ENCODE measurements around the gene KLHL41. TPM values are rescaled to one million over a fixed set of nuclear protein-coding genes. Genes with fewer than 3 reads are reported as not detected.

The KLHL41 gene
- not detected for polyA plus RNA-seq (2012; ENCODE audit: insufficient read depth, insufficient read length)

DNA sequence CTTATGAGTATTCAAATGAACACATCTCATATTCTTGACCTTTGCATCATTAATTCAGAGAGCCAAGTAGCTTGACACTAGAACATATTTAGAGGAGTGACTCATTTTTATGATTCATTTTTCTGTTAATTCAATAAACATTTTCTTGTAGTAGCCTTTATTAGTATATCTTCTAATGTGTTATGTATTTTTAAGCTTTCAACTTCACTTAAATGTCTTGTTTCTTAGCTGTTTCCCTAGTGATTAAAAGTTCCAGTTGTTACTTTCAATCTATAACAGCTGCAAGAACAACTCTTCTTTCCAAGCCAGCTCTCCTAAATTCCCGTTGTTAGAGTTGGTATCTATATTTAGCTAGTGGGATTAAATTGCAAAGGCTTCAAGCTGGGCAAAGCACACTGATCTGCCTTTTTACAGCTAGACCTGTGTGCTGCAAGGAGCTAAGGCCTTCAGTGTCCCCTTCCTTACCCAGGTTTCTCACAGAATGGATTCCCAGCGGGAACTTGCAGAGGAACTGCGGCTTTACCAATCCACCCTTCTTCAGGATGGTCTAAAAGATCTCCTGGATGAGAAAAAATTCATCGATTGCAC, at the start of gene KLHL41:
Gene KLHL41 (plus strand): TSS at position 405 of the 588 bp plus-strand sequence. CDS start 77 bp downstream, at position 482.
- H3K4me3 ChIP-seq (ENCODE audit: low read length), result no peak within 1 kb of the TSS
- no peak for DNase-seq (ENCODE audit: low read depth, low spot score)

DNA sequence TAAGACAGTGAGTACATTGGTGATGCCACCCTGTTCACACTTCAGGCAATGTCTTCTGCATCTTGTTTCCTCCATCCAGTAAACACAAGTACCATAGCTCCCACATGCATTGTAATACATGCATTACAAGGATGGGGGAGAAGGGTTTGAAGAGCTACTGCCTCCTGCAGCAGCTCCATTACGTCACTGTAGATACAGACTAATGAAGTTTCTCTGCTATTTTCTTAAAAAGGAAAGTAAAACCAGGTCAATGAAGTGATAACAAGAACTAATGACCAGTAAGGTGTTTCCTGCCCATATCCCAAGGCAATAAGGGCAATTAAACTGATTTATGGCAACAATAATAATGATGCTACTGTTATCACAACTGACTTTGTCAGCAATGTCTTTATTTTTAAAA, 48.4 kb upstream of the KLHL41 start:
- no peak for DNase-seq (ENCODE audit: low read depth, low spot score)
- H3K4me3 ChIP-seq (ENCODE audit: low read length), result no peak overlapping the region

DNA sequence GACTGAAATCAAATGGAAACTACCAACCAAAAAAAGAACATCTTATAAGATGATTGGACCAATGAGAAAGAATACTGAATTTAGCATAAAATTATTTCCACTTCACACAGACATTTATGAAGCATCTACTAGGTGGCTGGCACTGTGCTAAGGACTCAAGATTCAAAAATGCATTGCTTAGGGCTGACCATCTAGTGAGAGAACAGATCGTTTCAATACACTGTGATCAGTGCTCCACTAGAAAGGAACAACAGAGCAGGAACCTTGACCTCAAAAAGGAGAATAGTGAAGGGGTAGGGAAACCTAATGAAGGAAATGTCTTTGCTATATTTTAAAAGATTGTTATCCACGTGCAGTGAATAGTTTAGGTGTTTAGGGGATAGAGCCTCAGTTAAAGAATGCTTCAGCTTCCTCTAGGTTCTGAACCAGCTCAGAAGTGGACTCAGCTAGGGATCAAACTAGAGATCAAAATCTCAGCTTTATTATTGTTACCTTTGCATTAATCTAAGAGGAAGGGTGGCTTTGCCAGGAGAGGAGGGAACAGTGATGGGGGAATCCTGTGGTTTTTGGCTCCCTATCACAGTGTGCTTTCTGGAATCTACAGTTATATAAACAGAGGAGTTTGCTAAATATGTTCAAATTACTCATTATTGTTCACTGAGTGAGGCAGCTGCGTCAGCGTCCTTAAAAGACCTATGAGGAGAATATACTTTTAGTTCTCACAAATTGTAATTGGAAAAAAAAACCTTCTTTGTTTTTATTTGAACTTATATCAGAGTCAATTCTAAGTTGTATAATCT, 46.4 kb upstream of the KLHL41 start:
- DNase-seq (ENCODE audit: low read depth, low spot score), result no peak
- H3K4me3 ChIP-seq (ENCODE audit: low read length), result no peak overlapping the region

DNA sequence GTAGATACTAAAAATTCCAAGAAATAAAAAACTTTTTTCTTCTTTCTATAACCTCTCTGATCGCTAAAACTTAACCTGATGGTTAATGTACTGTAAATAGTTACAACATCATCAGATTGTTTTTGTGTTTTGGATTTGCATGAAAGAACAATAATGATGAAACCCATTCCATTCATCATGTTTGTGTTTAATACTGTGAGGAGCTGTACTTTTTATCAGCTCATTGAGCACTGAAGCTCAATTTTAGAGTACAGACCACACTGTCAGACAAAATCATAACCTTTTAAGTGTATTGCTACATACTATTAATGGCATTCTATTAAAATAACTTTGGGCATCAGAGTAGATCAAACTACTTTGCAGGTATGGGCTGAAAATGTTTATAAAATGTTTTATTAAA, 45.0 kb upstream of the KLHL41 start:
- no peak for DNase-seq (ENCODE audit: low read depth, low spot score)
- H3K4me3 ChIP-seq (ENCODE audit: low read length), result no peak overlapping the region

DNA sequence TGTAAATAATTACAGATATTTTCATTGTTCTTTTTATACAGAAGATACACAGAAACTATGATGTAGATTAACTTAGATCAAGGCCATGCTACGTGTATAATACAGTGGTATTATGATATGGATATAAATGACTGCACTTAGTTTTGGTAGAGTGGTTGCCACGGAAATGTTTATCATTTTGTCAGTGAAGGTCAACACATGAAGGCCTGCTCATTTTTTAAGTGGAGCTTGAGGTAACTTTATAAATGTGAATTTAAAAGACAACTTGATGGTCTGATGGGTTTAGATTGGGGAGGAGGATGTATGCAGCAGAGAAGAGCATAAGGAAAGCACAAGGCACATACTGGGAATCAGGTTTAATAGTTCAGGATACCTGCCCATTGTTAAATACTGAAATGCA, 44.6 kb upstream of the KLHL41 start:
- no peak overlapping the region for H3K4me3 ChIP-seq (ENCODE audit: low read length)
- no peak for DNase-seq (ENCODE audit: low read depth, low spot score)

DNA sequence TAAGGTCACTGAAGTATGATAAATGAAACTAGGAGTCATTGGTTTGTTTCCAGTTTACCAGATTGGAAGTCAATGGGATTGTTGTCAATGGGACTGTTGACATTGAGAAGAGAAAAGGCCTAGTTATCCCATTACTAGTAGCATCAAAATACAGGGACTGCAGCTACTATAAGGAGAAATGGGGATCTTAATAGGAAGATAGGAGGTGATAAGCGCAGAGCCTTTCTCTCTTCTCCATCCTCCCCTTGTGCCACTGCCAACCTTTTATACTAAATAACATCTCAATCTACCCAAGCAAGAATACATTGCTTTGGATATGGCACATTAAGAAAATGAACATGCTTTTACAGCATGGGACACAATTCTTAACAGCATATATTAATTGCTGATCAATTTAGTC, 40.7 kb upstream of the KLHL41 start:
- no peak overlapping the region for H3K4me3 ChIP-seq (ENCODE audit: low read length)
- no peak for DNase-seq (ENCODE audit: low read depth, low spot score)

DNA sequence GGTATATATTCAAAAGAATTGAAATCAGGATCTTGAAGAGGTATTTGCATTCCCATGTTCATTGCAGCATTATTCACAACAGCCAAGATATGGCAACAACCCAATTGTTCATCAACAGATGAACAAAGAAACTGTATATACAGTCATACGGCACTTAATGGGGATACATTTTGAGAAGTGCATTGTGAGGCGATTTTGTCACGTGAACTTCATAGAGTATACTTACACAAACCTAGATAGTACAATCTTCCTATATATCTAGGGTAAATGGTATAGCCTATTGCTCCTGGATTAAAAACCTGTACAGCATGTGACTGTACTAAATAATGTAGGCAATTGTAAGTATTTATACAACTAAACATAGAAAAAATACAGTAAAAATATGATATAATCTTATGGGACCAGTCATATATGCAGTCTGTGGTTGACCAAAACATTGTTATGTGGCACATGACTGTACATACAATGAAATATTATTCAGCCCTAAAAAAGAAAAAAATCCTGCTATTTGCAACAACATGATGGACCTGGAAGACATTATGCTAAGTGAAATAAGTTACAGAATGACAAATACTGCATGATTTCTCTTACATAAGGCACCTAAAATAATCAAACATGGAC, 39.4 kb upstream of the KLHL41 start:
- no peak overlapping the region for H3K4me3 ChIP-seq (ENCODE audit: low read length)
- DNase-seq (ENCODE audit: low read depth, low spot score), result no peak

DNA sequence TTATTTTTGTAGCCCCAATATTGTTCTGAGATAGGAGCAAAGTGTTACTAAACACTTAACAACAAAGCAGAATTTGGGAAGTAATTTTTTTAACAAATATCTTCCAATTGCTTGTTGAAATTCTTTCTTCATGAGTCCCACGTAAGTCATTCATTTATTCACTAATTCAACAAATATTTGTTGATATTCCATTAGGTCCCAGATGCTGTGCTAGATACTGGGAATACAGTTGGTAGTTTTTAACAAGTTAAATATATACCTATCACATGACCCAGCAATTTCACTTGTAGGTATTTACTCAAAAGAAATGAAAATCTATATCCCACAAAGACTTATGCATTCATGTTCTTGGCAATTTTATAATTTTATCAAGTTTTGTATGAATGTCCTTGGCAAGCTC, 37.3 kb upstream of the KLHL41 start:
- H3K4me3 ChIP-seq (ENCODE audit: low read length), result no peak overlapping the region
- no peak for DNase-seq (ENCODE audit: low read depth, low spot score)

DNA sequence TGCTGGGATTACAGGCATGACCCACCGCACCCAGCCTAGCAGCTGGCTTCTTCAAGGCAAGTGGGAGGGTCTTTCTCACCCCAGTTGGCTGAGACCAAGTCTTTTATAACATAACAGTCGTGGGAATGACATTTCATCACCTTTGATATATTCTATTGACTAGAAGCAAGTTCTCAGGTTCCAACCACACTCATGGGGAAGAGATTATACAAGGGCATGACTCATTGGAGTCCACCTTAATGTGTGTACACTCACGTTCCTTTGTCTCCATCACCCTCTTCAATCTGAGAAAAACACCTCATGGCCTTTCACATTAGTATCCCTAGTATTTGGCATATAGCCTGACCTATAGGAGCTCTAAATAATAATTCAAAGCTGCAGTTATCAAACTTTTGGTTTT, 33.0 kb upstream of the KLHL41 start:
- no peak overlapping the region for H3K4me3 ChIP-seq (ENCODE audit: low read length)
- no peak for DNase-seq (ENCODE audit: low read depth, low spot score)

DNA sequence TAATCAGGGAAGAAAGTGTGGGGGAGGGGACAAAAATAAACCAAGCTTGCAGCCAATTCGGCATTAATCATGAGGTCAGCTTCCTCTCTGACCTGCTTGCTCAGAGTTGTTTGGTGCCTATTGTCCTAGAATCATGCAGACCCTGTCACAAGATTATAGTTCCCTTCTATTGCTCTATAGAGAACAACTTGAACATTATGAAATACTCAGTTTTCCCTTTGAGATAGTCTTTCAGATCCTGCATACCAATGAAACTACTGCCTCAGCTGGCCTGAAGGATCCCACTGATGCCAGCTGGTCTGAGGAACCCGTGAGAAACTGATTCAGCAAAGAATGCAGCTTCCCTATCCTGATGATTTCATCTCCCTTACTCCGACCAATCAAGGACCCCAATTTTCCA, 31.2 kb upstream of the KLHL41 start:
- no peak overlapping the region for H3K4me3 ChIP-seq (ENCODE audit: low read length)
- DNase-seq (ENCODE audit: low read depth, low spot score), result no peak

DNA sequence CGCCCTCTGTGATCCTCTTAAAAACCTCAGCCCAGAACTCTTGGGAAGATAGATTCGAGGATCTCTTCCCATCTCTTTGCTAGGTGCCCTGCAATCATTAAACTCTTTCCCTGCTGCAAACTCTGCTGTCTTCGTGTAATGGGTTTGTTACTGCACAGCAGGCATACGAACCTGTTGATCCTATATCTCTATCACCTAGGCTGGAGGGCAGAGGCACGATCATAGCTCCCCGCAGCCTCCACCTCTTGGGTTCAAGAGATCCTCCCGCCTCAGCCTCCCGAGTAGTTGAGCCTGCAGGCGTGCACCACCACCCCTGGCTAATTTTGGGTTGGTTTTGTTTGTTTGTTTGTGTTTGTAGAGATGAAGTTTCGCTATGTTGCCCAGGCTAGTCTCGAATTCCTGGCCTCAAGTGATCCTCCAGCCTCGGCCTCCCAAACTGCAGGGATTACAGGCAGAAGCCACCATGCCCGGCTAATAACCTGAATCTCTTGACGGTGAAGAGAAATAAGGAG, 30.7 kb upstream of the KLHL41 start:
- peak overlapping the region; percentile 71 for H3K4me3 ChIP-seq (ENCODE audit: low read length)
- no peak for DNase-seq (ENCODE audit: low read depth, low spot score)

DNA sequence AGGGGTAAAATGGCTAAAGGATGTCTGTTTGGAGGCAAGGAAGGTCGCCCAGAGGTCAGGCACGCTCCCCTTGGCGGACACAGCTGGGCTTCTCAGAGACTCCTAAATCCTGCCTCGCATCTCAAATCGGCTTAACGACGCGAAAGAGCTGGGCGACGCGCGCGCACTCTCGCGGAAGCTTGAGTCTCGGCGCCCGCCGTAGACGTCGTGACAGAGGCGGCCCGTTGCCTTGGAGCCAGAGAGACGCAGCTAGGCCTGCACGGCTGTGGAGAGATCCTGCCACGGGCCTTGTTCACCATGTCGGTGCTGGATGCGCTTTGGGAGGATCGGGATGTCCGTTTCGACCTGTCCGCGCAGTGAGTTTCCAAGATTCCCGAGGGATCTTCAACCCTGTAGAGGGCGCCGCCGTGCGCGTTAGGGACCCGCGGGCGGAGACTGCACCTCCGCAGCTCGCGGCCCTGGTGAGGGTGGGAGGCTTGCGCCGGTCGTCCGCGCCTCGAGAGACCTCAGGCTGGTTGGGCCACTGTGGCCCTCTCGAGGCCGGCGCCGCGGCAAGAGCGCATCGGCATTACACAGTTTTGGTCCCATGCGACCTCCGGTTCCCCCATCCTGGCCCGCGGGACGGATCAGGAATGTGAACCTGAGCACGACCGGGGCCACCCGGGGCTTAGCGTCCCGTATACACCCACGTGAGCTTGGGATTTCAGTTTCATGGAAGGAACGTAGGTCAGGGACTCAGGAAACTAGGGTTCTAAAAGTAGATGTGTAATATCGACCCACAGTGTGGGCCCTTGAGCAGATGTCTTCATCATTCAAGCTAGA, 30.0 kb upstream of the KLHL41 start, which contains the start of gene BBS5:
Gene BBS5 (plus strand): TSS at position 238 of the 822 bp plus-strand sequence. CDS start 60 bp downstream, at position 298.
- peak within 1 kb of the TSS; percentile 71 for H3K4me3 ChIP-seq (ENCODE audit: low read length)
- DNase-seq (ENCODE audit: low read depth, low spot score), result peak; percentile 62

DNA sequence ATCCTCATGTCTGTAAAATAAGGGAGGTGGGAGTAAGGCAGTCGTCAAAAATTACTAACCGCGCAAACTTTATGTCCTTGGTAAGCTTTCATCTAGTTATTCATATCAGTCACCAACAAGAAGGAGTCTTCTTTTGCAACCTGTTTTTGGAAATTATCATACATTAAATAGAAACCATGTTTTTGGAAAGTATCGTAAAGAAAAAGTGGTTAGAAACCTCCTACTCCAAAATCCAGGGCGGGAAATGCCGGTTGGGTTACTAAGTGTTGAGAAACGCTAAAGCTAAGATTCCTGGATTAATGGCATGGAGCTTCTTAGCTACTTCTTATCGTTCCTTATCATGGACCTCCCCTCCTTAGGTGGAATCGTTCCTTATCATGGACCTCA, 29.4 kb upstream of the KLHL41 start:
- DNase-seq (ENCODE audit: low read depth, low spot score), result no peak
- peak overlapping the region; percentile 71 for H3K4me3 ChIP-seq (ENCODE audit: low read length)

DNA sequence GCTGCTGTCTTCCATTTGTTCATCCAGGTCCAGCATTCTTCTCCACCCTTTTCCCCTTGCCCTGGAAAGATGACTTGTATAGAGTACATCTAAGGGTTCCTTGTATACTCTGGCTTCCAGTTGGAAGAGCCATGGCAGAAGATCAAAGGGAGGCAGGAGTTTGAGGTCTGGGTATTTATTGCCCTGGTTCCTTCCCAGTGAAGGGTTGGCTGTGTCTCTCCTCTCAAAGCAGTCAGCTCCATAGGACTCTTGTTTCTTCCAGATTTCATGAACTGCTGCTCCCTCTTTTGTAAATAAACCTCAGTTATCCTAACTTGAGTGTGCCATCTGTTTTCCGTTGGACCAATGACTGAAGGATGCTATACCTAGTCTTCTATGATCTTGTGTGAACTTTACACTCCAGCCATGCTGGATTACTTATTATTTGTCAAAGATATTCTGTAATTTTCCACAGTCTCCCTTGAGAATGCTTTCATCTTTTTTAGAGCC, 23.8 kb upstream of the KLHL41 start:
- no peak for DNase-seq (ENCODE audit: low read depth, low spot score)
- no peak overlapping the region for H3K4me3 ChIP-seq (ENCODE audit: low read length)

DNA sequence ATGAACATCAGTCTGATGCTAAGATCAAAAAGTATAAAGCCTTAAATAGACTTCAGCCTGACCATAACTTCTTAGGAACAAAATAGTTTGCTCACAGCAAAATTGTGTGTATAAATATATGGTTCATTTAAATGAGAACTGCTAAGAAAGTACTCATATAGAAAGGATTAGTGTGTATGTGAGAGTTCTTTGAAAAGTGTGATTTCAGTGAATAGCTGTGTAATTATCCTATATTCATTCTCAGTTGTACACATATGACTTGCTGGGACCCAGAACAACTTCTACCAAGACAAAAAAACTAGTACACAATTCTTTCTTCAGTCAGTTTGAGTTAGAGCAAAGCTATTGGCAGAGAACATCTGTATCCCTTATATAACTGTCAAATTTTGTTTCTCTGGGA, 23.0 kb upstream of the KLHL41 start:
- DNase-seq (ENCODE audit: low read depth, low spot score), result no peak
- no peak overlapping the region for H3K4me3 ChIP-seq (ENCODE audit: low read length)

DNA sequence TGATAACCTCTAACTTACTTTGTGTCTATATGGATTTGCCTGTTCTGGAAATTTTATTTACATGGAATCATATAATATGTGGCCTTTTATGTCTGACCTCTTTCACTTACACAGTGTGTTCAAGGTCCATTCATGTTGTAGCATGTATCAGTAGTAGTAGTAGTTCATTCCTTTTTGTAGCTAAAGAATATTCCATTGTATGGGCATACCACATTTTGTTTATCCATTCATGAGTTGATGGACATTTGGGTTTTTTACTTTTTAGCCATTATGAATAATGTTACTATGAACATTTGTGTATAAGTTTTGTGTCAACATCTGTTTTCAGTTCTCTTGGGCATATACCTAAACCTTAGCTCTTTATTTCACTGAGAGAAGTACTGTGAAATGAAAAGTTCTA, 18.7 kb upstream of the KLHL41 start:
- no peak for DNase-seq (ENCODE audit: low read depth, low spot score)
- no peak overlapping the region for H3K4me3 ChIP-seq (ENCODE audit: low read length)

DNA sequence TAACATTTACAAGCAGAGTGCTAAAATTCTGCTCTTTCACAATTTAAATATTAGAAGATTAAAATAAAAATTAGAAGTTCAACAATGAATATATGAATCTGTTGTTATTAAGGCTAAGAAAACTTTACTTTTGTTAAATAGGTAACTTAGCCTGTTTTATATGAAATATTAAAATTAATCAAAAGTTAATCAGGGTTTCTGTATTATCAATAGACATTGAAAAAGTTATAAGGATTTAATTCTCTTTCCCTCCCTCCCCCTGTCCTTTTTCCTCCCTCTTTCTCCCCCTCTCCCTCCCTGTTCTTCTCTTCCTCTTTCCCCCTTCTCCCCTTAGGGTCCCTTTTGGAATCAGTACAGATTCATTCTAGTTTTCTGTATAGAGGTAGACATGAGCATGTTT, 18.1 kb upstream of the KLHL41 start:
- no peak overlapping the region for H3K4me3 ChIP-seq (ENCODE audit: low read length)
- DNase-seq (ENCODE audit: low read depth, low spot score), result no peak

DNA sequence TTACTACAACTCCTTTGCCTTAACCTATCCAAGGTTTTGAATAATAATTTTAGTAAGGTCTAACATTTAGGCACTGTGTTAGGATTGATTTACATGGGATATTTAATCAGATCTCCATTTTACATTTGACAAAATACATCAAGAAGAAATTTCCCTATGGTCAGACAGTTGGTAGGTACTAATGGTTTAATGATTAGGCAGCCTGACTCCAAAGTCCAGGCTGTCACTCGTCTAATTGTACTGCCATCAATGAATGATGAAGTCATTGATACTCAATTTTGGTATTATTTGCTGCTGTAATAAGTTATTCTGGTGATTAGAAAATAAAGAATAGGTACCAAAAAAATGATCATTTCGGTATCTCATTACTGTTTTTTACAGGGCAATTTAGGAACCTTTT, 16.1 kb upstream of the KLHL41 start:
- no peak for DNase-seq (ENCODE audit: low read depth, low spot score)
- H3K4me3 ChIP-seq (ENCODE audit: low read length), result no peak overlapping the region

DNA sequence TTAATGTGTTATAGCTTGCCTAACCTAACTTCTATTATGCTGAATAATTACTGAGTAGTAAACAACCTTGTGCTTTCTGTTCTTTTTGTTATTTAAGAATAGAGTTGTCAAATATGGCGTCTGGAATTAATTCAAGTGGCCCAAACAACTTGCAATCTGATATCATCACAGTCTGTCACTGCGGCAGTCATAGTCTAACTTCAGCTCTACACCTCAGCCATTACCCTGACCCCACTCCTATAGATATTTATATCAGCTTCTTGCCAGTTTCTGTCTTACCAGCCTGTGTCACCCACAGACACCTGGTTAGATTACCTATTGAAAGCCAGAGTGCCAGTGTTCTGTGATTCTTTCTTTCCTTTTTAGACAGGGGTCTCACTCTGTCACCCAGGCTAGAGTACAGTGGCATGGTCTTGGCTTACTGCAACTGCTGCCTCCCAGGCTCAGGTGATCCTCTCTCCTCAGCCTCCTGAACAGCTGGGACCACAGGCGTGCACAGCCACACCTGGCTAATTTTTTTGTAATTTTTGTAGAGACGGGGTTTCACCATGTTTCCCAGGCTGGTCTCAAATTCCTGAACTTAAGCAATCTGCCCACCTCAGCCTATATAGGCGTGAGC, 14.1 kb upstream of the KLHL41 start:
- no peak overlapping the region for H3K4me3 ChIP-seq (ENCODE audit: low read length)
- DNase-seq (ENCODE audit: low read depth, low spot score), result no peak
